HCEC 1CT (cell line): ENCODE data around the gene KRT85.
A peak's percentile ranks its signal among the peaks of the same experiment; 100 is the strongest.

Source experiments
- DNase-seq: peaks from one replicate; pipeline ENCODE4 v3.0.0-alpha.2; 2017

The KRT85 gene

GRCh38 chr12:52364061-52364460, 3.2 kb downstream of the KRT85 start:
- no peak for DNase-seq

- DNase-seq: no peak
Observed at GRCh38 chr12:52363111-52363679, 4.1 kb downstream of the KRT85 start.

- DNase-seq: no peak
Observed at GRCh38 chr12:52362118-52362726, 5.1 kb downstream of the KRT85 start.

GRCh38 chr12:52361553-52361952, 5.7 kb downstream of the KRT85 start:
- DNase-seq: no peak

GRCh38 chr12:52360663-52361271, 6.5 kb downstream of the KRT85 start:
- no peak for DNase-seq

- DNase-seq: no peak
Observed at GRCh38 chr12:52360106-52360662, 7.1 kb downstream of the KRT85 start.

GRCh38 chr12:52359621-52360061, 7.6 kb downstream of the KRT85 start:
- DNase-seq: no peak

- DNase-seq: no peak
Observed at GRCh38 chr12:52358575-52359350, 8.5 kb downstream of the KRT85 start.

GRCh38 chr12:52356762-52357580, 10.3 kb downstream of the KRT85 start:
- no peak for DNase-seq

- no peak for DNase-seq
Observed at GRCh38 chr12:52356031-52356761, 11.1 kb downstream of the KRT85 start.

GRCh38 chr12:52355176-52355575, 12.1 kb downstream of the KRT85 start:
- no peak for DNase-seq

- DNase-seq: no peak
Observed at GRCh38 chr12:52354200-52354599, 13.1 kb downstream of the KRT85 start.

- no peak for DNase-seq
Observed at GRCh38 chr12:52353766-52354165, 13.5 kb downstream of the KRT85 start.

GRCh38 chr12:52352951-52353350, 14.3 kb downstream of the KRT85 start:
- no peak for DNase-seq

- no peak for DNase-seq
Observed at GRCh38 chr12:52351196-52352059, 15.9 kb downstream of the KRT85 start.

- no peak for DNase-seq
Observed at GRCh38 chr12:52350786-52351185, 16.5 kb downstream of the KRT85 start.

- no peak for DNase-seq
Observed at GRCh38 chr12:52350021-52350620, 17.2 kb downstream of the KRT85 start.

- peak; percentile 7 for DNase-seq
Observed at GRCh38 chr12:52349196-52349595, 18.1 kb downstream of the KRT85 start.

GRCh38 chr12:52347551-52348510, 19.4 kb downstream of the KRT85 start:
- no peak for DNase-seq
